ENCODE results near the gene PALD1. TPM values are rescaled to one million over a fixed set of nuclear protein-coding genes. Genes with fewer than 3 reads are reported as not detected.

Gene PALD1
- total RNA-seq, 4 donors from 2014 or later, result 10.4 to 19.1 (median 12.8) TPM

DNA sequence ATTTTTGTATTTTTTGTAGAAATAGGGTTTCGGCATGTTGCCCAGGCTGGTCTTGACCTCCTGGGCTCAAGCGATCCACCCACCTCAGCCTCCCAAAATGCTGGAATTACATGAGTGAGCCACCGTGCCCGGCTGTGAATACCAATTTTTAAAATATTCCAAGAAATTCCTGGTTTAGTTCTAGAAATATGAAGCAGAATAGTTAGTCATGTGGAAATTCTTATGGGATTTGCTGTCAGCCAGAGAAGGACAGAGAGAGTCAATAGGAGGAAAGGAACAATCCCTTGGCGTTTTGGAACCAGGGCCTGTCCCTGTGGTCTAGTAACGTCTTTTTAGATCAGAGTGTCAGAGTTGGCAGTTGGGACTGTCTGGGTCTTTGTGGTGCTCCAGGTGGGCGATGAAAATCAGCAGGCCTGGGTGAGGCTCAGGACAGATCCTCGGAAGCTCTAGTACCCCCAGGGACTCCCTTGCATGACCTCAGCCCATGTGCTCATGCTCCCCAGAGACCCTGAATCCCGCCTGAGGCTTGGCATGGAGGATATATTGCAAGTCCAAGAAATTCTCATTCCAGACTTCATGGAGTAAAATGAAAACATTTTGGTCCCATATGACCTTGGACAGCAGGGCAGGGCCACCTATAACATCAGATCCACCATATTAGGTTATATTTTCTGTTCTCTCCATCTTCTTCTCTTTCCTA is 44.8 kb upstream of the PALD1 start:
- Histone ChIP-seq H3K36me3 (peaks cover under 1 to 20% (median 14%) of the 10 kb centered on the region in 4 donors), H3K27me3 (no peaks in the 10 kb centered on the region), H3K9me3 (no peaks in the 10 kb centered on the region), H3K27ac (replicated peaks in 1 of 4) (no peak overlapping the region), H3K4me3 (no peak overlapping the region), H3K4me1 (peaks cover 36 to 50% (median 41%) of the 10 kb centered on the region in 4 donors)
- TF ChIP-seq, protein P1, sequence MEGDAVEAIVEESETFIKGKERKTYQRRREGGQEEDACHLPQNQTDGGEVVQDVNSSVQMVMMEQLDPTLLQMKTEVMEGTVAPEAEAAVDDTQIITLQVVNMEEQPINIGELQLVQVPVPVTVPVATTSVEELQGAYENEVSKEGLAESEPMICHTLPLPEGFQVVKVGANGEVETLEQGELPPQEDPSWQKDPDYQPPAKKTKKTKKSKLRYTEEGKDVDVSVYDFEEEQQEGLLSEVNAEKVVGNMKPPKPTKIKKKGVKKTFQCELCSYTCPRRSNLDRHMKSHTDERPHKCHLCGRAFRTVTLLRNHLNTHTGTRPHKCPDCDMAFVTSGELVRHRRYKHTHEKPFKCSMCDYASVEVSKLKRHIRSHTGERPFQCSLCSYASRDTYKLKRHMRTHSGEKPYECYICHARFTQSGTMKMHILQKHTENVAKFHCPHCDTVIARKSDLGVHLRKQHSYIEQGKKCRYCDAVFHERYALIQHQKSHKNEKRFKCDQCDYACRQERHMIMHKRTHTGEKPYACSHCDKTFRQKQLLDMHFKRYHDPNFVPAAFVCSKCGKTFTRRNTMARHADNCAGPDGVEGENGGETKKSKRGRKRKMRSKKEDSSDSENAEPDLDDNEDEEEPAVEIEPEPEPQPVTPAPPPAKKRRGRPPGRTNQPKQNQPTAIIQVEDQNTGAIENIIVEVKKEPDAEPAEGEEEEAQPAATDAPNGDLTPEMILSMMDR (IDR thresholded peaks at IDR 0.05), result no peak
- TF ChIP-seq EP300 (IDR thresholded peaks at IDR 0.05) (no peak), POLR2A (IDR thresholded peaks at IDR 0.05; ENCODE audit: low read depth) (no peak), POLR2AphosphoS5 (IDR thresholded peaks at IDR 0.05) (no peak)
- intact Hi-C loops (cut with DNase I), result no loop called here
- no peak for DNase-seq (ENCODE audit: extremely low spot score)
- WGBS, result 84% methylated on average over 9 of the region's 9 CpGs

DNA sequence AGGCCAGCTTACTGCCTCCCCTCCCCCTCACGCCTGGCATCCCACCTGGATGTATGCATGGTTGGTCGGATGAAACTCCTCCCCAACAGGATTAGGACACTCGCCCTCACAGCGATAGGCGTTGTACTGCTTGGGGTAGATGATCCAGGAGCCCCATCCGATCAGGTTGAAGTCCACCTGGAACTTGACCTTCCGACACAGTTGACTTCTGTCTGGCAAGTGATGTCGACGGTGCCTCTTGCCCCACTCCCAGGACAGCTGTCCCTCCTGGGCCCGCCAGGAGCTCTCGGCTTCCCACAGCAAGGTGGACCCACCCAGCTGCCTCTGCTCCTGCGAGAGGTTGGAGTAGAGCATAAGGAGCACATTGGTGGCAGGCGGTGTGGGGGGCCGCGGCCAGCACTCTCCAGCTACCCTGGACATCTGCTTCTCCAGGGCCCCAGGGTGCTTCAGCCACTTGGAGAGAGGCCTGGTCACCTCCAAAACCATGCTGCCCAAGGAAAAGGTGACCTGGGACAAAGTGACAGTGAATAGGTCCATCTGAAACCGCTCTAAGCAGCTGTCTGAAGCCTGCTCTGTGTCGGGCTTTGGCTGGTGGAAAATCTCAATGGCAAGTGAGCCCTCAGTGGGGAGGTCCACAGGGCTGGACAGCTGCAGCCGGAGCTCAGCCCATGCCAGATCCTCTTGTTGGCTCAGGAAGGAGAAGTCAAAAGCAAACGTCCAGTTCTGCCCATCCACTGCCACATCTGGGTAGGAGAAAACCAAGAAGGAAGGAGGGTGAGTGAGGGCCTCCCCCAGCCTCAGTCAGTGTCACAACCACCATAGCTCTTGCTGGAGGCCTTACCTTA is 43.1 kb upstream of the PALD1 start:
- Histone ChIP-seq H3K36me3 (peaks cover 0 to 8% (median 6%) of the 10 kb centered on the region in 4 donors), H3K9me3 (no peaks in the 10 kb centered on the region), H3K4me1 (peaks cover 30 to 43% (median 34%) of the 10 kb centered on the region in 4 donors), H3K27me3 (peaks cover 0 to 11% (median 3%) of the 10 kb centered on the region in 4 donors), H3K4me3 (no peak overlapping the region), H3K27ac (replicated peaks in 1 of 4) (no peak overlapping the region)
- no peak for DNase-seq (ENCODE audit: extremely low spot score)
- WGBS, result 91% methylated on average over 14 of the region's 19 CpGs
- TF ChIP-seq POLR2A (IDR thresholded peaks at IDR 0.05; ENCODE audit: low read depth), result no peak
- TF ChIP-seq EP300 (IDR thresholded peaks at IDR 0.05), result no peak
- no peak for TF ChIP-seq POLR2AphosphoS5 (IDR thresholded peaks at IDR 0.05)
- TF ChIP-seq, protein P1 (IDR thresholded peaks at IDR 0.05), result no peak
- intact Hi-C loops (cut with DNase I), result no loop called here

GRCh38 chr10:70437721-70438120 is 40.8 kb upstream of the PALD1 start:
- Histone ChIP-seq H3K4me3 (no peak overlapping the region), H3K36me3 (peaks cover 0 to 8% (median 6%) of the 10 kb centered on the region in 4 donors), H3K27me3 (peaks cover 0 to 34% (median 14%) of the 10 kb centered on the region in 4 donors), H3K9me3 (no peaks in the 10 kb centered on the region), H3K27ac (replicated peaks in 1 of 4) (no peak overlapping the region), H3K4me1 (peaks cover 21 to 34% (median 25%) of the 10 kb centered on the region in 4 donors)
- DNase-seq (ENCODE audit: extremely low spot score), result no peak
- intact Hi-C loops (cut with DNase I), result no loop called here
- TF ChIP-seq EP300 (IDR thresholded peaks at IDR 0.05), result no peak
- TF ChIP-seq POLR2AphosphoS5 (IDR thresholded peaks at IDR 0.05), result no peak
- TF ChIP-seq, protein P1 (IDR thresholded peaks at IDR 0.05), result no peak
- no peak for TF ChIP-seq POLR2A (IDR thresholded peaks at IDR 0.05; ENCODE audit: low read depth)
- 89% methylated on average over 5 of the region's 5 CpGs for WGBS

- no peak overlapping the region for H3K27ac ChIP-seq (replicated peaks in 1 of 4)
- 6% methylated on average over 45 of the region's 69 CpGs for WGBS
- peaks cover 17 to 26% (median 24%) of the 10 kb centered on the region in 4 donors for H3K4me1 ChIP-seq
- TF ChIP-seq POLR2A (IDR thresholded peaks at IDR 0.05; ENCODE audit: low read depth) (no peak), POLR2AphosphoS5 (IDR thresholded peaks at IDR 0.05) (no peak), EP300 (IDR thresholded peaks at IDR 0.05) (no peak)
- TF ChIP-seq, protein P1 (IDR thresholded peaks at IDR 0.05), result no peak
- peaks cover 0 to 35% (median 14%) of the 10 kb centered on the region in 4 donors for H3K27me3 ChIP-seq
- DNase-seq (ENCODE audit: extremely low spot score), result no peak
- H3K4me3 ChIP-seq, result peak overlapping the region; percentile 36 to 46 (median 38)
- H3K9me3 ChIP-seq, result no peaks in the 10 kb centered on the region
- intact Hi-C loops (cut with DNase I), result no loop called here
- H3K36me3 ChIP-seq, result peaks cover 0 to 6% (median 3%) of the 10 kb centered on the region in 4 donors
These were observed 38.0 kb upstream of the PALD1 start for GRCh38 chr10:70440296-70441160.

Data from esophagus muscularis mucosa (tissue), 4 donors.